ENCODE measurements around the gene MCRIP2. TPM values are rescaled to one million over a fixed set of nuclear protein-coding genes. Genes with fewer than 3 reads are reported as not detected.

Gene MCRIP2
- total RNA-seq, 1 experiment from 2014 or later = 83.1 TPM

DNA sequence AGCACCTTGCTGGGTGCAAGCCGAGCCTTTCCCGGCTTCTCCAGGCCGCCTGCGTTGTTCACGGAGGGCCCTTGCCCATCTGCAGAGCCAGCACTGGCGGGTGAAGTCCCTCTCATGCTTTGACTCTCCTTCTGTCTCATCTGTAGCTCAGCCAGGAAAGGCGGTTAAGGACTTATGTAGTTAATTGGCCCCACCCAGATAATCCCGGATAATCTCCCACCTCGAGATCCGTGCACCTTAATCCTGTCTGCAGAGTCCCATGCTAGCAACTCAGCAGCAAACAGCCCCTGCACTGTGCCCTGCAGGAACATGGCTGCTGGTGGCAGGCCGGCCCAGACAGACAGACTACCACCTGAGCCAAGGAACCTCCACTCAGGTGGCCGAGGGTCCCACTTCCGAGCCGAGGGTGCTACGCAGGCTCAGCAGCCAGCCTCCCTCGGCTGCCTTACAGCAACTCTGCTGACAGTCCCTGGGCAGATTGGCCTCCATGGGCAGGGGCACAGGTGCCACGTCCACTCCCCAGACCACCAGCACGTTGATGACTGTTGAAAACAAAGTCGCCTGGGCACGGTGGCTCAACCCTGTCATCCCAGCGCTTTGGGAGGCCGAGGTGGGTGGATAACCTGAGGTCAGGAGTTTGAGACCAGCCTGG is 34.8 kb upstream of the MCRIP2 start:
- Histone ChIP-seq H3K4me3 (ENCODE audit: insufficient read depth, low read depth, low read length) (no peak overlapping the region), H3K27me3 (ENCODE audit: control insufficient read depth, insufficient read depth, low read length) (no peaks in the 10 kb centered on the region), H3K36me3 (replicated peaks; ENCODE audit: control insufficient read depth, insufficient read depth, low read length) (no peaks in the 10 kb centered on the region)
- no peak for DNase-seq

GRCh38 chr16:608019-608418 is 33.6 kb upstream of the MCRIP2 start:
- no peaks in the 10 kb centered on the region for H3K36me3 ChIP-seq (replicated peaks; ENCODE audit: control insufficient read depth, insufficient read depth, low read length)
- no peak overlapping the region for H3K4me3 ChIP-seq (ENCODE audit: insufficient read depth, low read depth, low read length)
- no peaks in the 10 kb centered on the region for H3K27me3 ChIP-seq (ENCODE audit: control insufficient read depth, insufficient read depth, low read length)
- DNase-seq = peak; percentile 75

GRCh38 chr16:609316-609715 is 32.3 kb upstream of the MCRIP2 start:
- no peaks in the 10 kb centered on the region for H3K27me3 ChIP-seq (ENCODE audit: control insufficient read depth, insufficient read depth, low read length)
- no peak for DNase-seq
- H3K4me3 ChIP-seq (ENCODE audit: insufficient read depth, low read depth, low read length) = no peak overlapping the region
- H3K36me3 ChIP-seq (replicated peaks; ENCODE audit: control insufficient read depth, insufficient read depth, low read length) = no peaks in the 10 kb centered on the region; the same call in 1 of the 2 replicates

DNA sequence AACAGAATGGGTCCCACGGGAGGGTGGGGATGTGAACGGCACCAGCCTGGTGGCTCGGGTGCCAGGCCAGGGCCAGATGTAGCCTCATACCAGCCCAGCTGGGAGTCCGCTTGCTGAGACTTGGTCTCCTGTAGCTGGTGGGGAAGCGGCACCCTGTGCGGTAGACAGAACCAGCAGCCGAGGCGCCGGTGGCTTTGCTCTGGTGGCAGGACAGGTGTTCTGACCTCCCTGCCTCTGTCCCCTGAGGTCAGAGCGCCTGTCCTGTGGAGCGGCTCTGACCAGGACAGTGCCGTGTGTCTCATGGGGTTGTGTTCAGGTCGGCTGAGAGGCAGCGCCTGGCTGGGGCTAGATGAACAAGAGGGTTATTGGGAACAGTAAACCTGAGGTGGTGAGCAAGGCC is 31.6 kb upstream of the MCRIP2 start:
- no peaks in the 10 kb centered on the region for H3K27me3 ChIP-seq (ENCODE audit: control insufficient read depth, insufficient read depth, low read length)
- no peak overlapping the region for H3K4me3 ChIP-seq (ENCODE audit: insufficient read depth, low read depth, low read length)
- no peak for DNase-seq
- H3K36me3 ChIP-seq (replicated peaks; ENCODE audit: control insufficient read depth, insufficient read depth, low read length) = no peaks in the 10 kb centered on the region; the same call in 1 of the 2 replicates

DNA sequence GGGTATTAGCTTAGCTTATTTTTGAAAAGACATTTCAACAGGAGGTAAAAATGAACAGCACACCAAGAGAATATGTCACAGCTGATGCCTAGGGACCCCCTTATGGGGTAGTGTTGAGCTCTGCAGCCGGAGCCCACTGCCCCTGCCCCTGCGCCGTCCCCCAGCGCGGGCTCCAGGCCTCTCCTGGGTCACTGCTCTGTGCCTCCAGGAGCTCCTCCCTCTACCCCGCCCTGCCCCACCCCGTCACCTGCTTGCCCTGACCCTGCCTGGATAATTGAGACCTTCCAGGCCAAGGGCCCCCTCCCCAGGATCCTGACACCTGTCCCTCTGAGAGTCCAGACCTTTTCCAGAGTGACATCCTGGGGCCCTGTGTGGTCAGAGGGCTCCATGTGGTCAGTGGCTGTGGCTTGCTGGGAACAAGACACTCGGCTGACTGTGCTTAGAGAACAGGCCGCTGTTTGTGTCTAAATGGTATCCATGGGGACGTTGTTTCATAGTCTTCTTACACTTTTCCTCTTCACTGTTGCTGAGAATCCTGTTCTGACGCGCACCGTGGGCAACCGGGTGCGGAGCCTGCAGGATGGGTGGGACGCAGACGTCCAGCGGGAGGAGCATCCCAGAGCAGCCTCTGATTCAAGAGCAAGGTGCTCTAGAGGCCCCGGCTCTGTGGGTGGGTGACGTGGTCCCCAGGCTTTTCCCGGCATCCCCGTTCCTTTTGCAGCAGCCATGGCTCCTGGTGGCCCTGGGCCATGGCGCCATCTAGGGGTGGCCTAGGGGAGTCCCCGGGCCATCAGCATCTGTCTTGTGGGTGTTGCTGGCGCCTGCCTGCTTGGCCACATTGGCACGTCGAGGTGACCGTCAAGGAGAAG is 30.9 kb upstream of the MCRIP2 start:
- Histone ChIP-seq H3K4me3 (ENCODE audit: insufficient read depth, low read depth, low read length) (no peak overlapping the region), H3K27me3 (ENCODE audit: control insufficient read depth, insufficient read depth, low read length) (no peaks in the 10 kb centered on the region)
- DNase-seq = peak; percentile 98

DNA sequence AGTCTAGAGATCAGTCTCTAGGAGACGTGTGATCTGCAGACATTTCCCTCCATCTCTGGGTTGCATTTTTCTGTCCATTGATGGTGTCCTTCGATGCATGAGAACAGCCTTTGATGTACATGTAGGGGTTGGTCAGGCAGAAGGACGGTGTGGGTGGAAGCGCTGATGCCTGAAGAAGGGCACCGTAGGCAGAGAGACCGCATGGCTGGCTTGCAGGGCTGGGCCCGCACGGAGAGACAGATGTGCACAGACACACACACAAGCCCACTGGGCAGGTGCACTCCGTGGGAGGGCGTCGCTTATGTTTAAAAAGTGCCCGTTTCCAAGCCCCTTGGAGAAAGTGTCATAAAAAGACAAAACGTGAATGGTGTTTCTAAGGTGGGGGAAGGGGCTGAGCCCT is 26.5 kb upstream of the MCRIP2 start:
- no peaks in the 10 kb centered on the region; the same call in 1 of the 2 replicates for H3K36me3 ChIP-seq (replicated peaks; ENCODE audit: control insufficient read depth, insufficient read depth, low read length)
- no peak for DNase-seq
- H3K4me3 ChIP-seq (ENCODE audit: insufficient read depth, low read depth, low read length) = no peak overlapping the region
- no peaks in the 10 kb centered on the region for H3K27me3 ChIP-seq (ENCODE audit: control insufficient read depth, insufficient read depth, low read length)

More for the DNA sequence above, 30.9 kb upstream of the MCRIP2 start:
- no peaks in the 10 kb centered on the region; the same call in 1 of the 2 replicates for H3K36me3 ChIP-seq (replicated peaks; ENCODE audit: control insufficient read depth, insufficient read depth, low read length)

GRCh38 chr16:616733-617586 is 24.7 kb upstream of the MCRIP2 start:
- Histone ChIP-seq H3K4me3 (ENCODE audit: insufficient read depth, low read depth, low read length) (no peak overlapping the region), H3K27me3 (ENCODE audit: control insufficient read depth, insufficient read depth, low read length) (no peaks in the 10 kb centered on the region), H3K36me3 (replicated peaks; ENCODE audit: control insufficient read depth, insufficient read depth, low read length) (no peaks in the 10 kb centered on the region; the same call in 1 of the 2 replicates)
- peak; percentile 56 for DNase-seq

- Histone ChIP-seq H3K27me3 (ENCODE audit: control insufficient read depth, insufficient read depth, low read length) (no peaks in the 10 kb centered on the region), H3K4me3 (ENCODE audit: insufficient read depth, low read depth, low read length) (no peak overlapping the region), H3K36me3 (replicated peaks; ENCODE audit: control insufficient read depth, insufficient read depth, low read length) (no peaks in the 10 kb centered on the region; the same call in 1 of the 2 replicates)
- peak; percentile 58 for DNase-seq
Observed at GRCh38 chr16:617855-618254, 23.8 kb upstream of the MCRIP2 start.

DNA sequence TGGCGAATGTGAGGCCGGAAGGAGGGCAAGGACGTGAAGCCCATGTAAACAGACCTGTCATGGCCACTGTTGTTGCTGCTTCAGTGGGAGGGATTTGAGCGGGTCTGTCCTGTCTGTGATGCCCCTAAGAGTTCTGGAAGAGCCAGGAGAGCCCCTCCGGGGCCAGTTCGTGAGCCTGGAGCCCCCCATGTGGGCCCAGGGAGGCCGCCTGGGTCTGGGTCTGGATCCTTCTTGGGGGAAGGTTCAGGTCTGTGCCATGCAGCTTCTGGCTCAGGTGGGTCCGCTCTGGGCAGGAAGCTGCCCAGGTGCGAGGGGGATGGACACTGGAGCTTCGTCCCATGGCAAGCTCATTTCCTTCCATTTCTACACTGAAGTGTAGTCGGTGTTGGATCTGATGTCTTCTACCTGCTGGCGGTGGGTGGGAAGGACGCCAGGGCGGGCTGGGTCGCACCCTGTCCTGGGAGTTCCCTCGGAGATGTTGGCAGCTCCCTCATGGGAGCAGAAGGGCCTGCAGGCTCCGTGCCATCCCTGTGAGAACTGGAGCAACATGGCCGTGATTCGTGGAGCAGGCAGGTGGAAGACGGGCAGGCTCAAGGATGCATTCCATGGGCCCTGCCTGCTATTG is 22.0 kb upstream of the MCRIP2 start:
- Histone ChIP-seq H3K36me3 (replicated peaks; ENCODE audit: control insufficient read depth, insufficient read depth, low read length) (no peaks in the 10 kb centered on the region), H3K4me3 (ENCODE audit: insufficient read depth, low read depth, low read length) (no peak overlapping the region), H3K27me3 (ENCODE audit: control insufficient read depth, insufficient read depth, low read length) (no peaks in the 10 kb centered on the region)
- peak; percentile 56 for DNase-seq

GRCh38 chr16:620700-621525 is 20.7 kb upstream of the MCRIP2 start:
- H3K4me3 ChIP-seq (ENCODE audit: insufficient read depth, low read depth, low read length) = no peak overlapping the region
- peak; percentile 70 for DNase-seq
- H3K36me3 ChIP-seq (replicated peaks; ENCODE audit: control insufficient read depth, insufficient read depth, low read length) = no peaks in the 10 kb centered on the region
- no peaks in the 10 kb centered on the region for H3K27me3 ChIP-seq (ENCODE audit: control insufficient read depth, insufficient read depth, low read length)

GRCh38 chr16:621526-622105 is 20.0 kb upstream of the MCRIP2 start:
- H3K4me3 ChIP-seq (ENCODE audit: insufficient read depth, low read depth, low read length) = no peak overlapping the region
- H3K36me3 ChIP-seq (replicated peaks; ENCODE audit: control insufficient read depth, insufficient read depth, low read length) = no peaks in the 10 kb centered on the region

GRCh38 chr16:622920-623280 is 18.7 kb upstream of the MCRIP2 start:
- H3K27me3 ChIP-seq (ENCODE audit: control insufficient read depth, insufficient read depth, low read length) = no peaks in the 10 kb centered on the region
- peak; percentile 87 for DNase-seq
- H3K36me3 ChIP-seq (replicated peaks; ENCODE audit: control insufficient read depth, insufficient read depth, low read length) = no peaks in the 10 kb centered on the region
- no peak overlapping the region for H3K4me3 ChIP-seq (ENCODE audit: insufficient read depth, low read depth, low read length)

More at GRCh38 chr16:621526-622105, 20.0 kb upstream of the MCRIP2 start:
- peak; percentile 67 for DNase-seq
- no peaks in the 10 kb centered on the region for H3K27me3 ChIP-seq (ENCODE audit: control insufficient read depth, insufficient read depth, low read length)

- no peaks in the 10 kb centered on the region for H3K36me3 ChIP-seq (replicated peaks; ENCODE audit: control insufficient read depth, insufficient read depth, low read length)
- no peaks in the 10 kb centered on the region for H3K27me3 ChIP-seq (ENCODE audit: control insufficient read depth, insufficient read depth, low read length)
- no peak for DNase-seq
- H3K4me3 ChIP-seq (ENCODE audit: insufficient read depth, low read depth, low read length) = no peak overlapping the region
Observed at GRCh38 chr16:624526-625070, 17.0 kb upstream of the MCRIP2 start.

Measured in H7 (cell line).